HG03280 (cell line): Measurements from ENCODE around the gene GPR141.
A peak's percentile ranks its signal among the peaks of the same experiment; 100 is the strongest.
"Not testable (repeated sequence)": the region's sequence is repeated elsewhere in the genome, so short reads cannot be mapped to it uniquely, and the experiment has no call there.

Experiments
- ATAC-seq: cut with Tn5 transposase; IDR thresholded peaks from one replicate; pipeline ENCODE4 v1.9.1; 2021; ENCODE audit warnings: mild to moderate bottlenecking, moderate library complexity; ENCODE audit not compliant: unreplicated experiment

Gene GPR141

GRCh38 chr7:37684927-37685326 is 1.4 kb downstream of the GPR141 start:
- no peak for ATAC-seq

GRCh38 chr7:37686556-37687345 is 3.2 kb downstream of the GPR141 start:
- ATAC-seq, result no peak

GRCh38 chr7:37690206-37690605 is 6.6 kb downstream of the GPR141 start:
- no peak for ATAC-seq

GRCh38 chr7:37694208-37695094 is 10.9 kb downstream of the GPR141 start:
- ATAC-seq, result no peak

- ATAC-seq, result no peak
These were observed 14.7 kb downstream of the GPR141 start for GRCh38 chr7:37698276-37698675.

GRCh38 chr7:37698782-37699181 is 15.2 kb downstream of the GPR141 start:
- ATAC-seq, result no peak

- ATAC-seq, result no peak
These were observed 18.2 kb downstream of the GPR141 start for GRCh38 chr7:37701769-37702168.

GRCh38 chr7:37703361-37703760 is 19.8 kb downstream of the GPR141 start:
- no peak for ATAC-seq

GRCh38 chr7:37704328-37704833 is 20.8 kb downstream of the GPR141 start:
- not testable (repeated sequence) for ATAC-seq

GRCh38 chr7:37705976-37706375 is 22.4 kb downstream of the GPR141 start:
- no peak for ATAC-seq

GRCh38 chr7:37706804-37707203 is 23.2 kb downstream of the GPR141 start:
- ATAC-seq, result no peak

GRCh38 chr7:37707754-37708485 is 24.4 kb downstream of the GPR141 start:
- no peak for ATAC-seq

GRCh38 chr7:37709631-37710509 is 26.3 kb downstream of the GPR141 start:
- ATAC-seq, result peak; percentile 100

GRCh38 chr7:37713613-37714012 is 30.0 kb downstream of the GPR141 start:
- no peak for ATAC-seq

GRCh38 chr7:37714606-37715005 is 31.0 kb downstream of the GPR141 start:
- ATAC-seq, result no peak

- ATAC-seq, result peak; percentile 50
These were observed 35.0 kb downstream of the GPR141 start for GRCh38 chr7:37718585-37718984.

GRCh38 chr7:37719077-37719476 is 35.5 kb downstream of the GPR141 start:
- peak; percentile 79 for ATAC-seq

GRCh38 chr7:37724732-37725131 is 41.2 kb downstream of the GPR141 start:
- no peak for ATAC-seq

GRCh38 chr7:37726016-37726415 is 42.5 kb downstream of the GPR141 start:
- ATAC-seq, result no peak

GRCh38 chr7:37728747-37729146 is 45.2 kb downstream of the GPR141 start:
- ATAC-seq, result no peak
